Osteocyte (in vitro differentiated cells): ENCODE results near the gene OR8G1. TPM values are rescaled to one million over a fixed set of nuclear protein-coding genes. Genes with fewer than 3 reads are reported as not detected.

ENCODE experiments used
- DNase-seq: peaks from one replicate; pipeline ENCODE4 v3.0.0; 2021; ENCODE audit warnings: mixed read lengths; ENCODE audit not compliant: unreplicated experiment; ENCODE audit errors: extremely low spot score
- H3K27ac Mint-ChIP-seq: one replicate; pipeline ENCODE4 v1.8.0; 2021; ENCODE audit warnings: mild to moderate bottlenecking, mixed read lengths; ENCODE audit not compliant: unreplicated experiment
- H3K27me3 Mint-ChIP-seq: one replicate; pipeline ENCODE4 v1.8.0; 2021; ENCODE audit warnings: mixed read lengths; ENCODE audit not compliant: unreplicated experiment
- H3K36me3 Mint-ChIP-seq: one replicate; pipeline ENCODE4 v1.8.0; 2021; ENCODE audit warnings: mixed read lengths; ENCODE audit not compliant: unreplicated experiment
- H3K4me1 Mint-ChIP-seq: one replicate; pipeline ENCODE4 v1.8.0; 2021; ENCODE audit warnings: mixed read lengths; ENCODE audit not compliant: unreplicated experiment
- H3K4me3 Mint-ChIP-seq: one replicate; pipeline ENCODE4 v1.8.0; 2021; ENCODE audit warnings: mild to moderate bottlenecking, moderate library complexity, mixed read lengths; ENCODE audit not compliant: unreplicated experiment
- H3K9me3 Mint-ChIP-seq: one replicate; pipeline ENCODE4 v1.8.0; 2021; ENCODE audit warnings: mixed read lengths; ENCODE audit not compliant: unreplicated experiment
- total RNA-seq: library from RNA; stranded (reverse); gene quantifications from 2 replicates; pipeline ENCODE4 v1.2.1, GENCODE V29; 2021
- TF ChIP-seq, protein P1 (sequence below): fragments of 200-600 bp; sonication (generic); IDR thresholded peaks from 2 replicates; pipeline ENCODE4 v1.5.0; 2021; ENCODE audit warnings: antibody characterized with exemption, mild to moderate bottlenecking, moderate library complexity

The OR8G1 gene
- total RNA-seq, 1 donor from 2014 or later: not detected

DNA sequence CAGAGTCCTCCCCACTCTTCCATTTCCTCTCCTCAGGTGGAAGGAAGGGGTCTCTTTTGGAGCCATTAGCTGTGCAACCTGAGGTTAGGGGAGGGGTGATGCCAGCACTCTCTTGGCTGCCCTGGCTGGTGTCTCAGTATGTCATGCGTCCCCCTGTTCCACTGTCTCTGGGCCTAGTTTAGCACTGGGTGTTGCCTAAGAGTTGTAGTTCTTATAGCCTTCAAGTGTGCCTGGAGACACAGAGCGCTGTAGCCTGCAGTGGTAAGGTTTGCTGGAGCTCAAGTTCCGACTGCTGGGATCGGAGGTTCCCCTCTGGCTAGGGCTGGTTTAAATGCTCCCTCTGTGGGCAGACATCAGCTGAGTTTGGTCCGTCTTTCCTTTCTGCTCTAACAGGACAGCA is 36.9 kb upstream of the OR8G1 start:
- no peaks in the 10 kb centered on the region for H3K27me3 Mint-ChIP-seq
- TF ChIP-seq, protein P1, sequence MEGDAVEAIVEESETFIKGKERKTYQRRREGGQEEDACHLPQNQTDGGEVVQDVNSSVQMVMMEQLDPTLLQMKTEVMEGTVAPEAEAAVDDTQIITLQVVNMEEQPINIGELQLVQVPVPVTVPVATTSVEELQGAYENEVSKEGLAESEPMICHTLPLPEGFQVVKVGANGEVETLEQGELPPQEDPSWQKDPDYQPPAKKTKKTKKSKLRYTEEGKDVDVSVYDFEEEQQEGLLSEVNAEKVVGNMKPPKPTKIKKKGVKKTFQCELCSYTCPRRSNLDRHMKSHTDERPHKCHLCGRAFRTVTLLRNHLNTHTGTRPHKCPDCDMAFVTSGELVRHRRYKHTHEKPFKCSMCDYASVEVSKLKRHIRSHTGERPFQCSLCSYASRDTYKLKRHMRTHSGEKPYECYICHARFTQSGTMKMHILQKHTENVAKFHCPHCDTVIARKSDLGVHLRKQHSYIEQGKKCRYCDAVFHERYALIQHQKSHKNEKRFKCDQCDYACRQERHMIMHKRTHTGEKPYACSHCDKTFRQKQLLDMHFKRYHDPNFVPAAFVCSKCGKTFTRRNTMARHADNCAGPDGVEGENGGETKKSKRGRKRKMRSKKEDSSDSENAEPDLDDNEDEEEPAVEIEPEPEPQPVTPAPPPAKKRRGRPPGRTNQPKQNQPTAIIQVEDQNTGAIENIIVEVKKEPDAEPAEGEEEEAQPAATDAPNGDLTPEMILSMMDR: no peak
- H3K4me3 Mint-ChIP-seq: no peak overlapping the region
- H3K36me3 Mint-ChIP-seq: no peaks in the 10 kb centered on the region
- no peaks in the 10 kb centered on the region for H3K4me1 Mint-ChIP-seq
- no peaks in the 10 kb centered on the region for H3K9me3 Mint-ChIP-seq
- no peak overlapping the region for H3K27ac Mint-ChIP-seq
- no peak for DNase-seq

DNA sequence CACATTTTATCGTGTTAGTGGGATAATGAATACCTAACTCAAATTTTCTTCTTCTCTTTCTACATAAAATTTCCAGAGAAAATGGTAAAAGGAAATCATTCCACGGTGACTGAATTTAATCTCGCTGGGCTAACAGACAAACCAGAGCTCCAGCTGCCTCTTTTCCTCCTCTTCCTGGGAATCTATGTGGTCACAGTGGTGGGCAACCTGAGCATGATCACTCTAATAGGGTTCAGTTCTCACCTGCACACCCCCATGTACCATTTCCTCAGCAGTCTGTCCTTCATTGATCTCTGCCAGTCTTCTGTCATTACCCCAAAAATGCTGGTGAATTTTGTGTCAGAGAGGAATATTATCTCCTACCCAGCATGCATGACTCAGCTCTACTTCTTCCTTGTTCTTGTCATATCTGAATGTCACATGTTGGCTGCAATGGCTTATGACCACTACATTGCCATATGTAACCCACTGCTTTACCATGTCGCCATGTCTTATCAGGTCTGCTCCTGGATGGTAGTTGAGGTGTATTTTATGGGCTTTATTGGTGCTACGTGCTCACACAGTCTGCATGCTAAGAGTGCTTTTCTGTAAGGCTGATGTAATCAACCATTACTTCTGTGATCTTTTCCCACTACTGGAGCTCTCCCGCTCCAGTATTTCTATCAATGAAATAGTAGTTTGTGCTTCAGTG is 33.6 kb upstream of the OR8G1 start:
- TF ChIP-seq, protein P1: no peak
- Mint-ChIP-seq H3K36me3 (no peaks in the 10 kb centered on the region), H3K9me3 (no peaks in the 10 kb centered on the region), H3K27ac (no peak overlapping the region), H3K27me3 (peaks cover 2% of the 10 kb centered on the region), H3K4me1 (no peaks in the 10 kb centered on the region), H3K4me3 (no peak overlapping the region)
- no peak for DNase-seq

DNA sequence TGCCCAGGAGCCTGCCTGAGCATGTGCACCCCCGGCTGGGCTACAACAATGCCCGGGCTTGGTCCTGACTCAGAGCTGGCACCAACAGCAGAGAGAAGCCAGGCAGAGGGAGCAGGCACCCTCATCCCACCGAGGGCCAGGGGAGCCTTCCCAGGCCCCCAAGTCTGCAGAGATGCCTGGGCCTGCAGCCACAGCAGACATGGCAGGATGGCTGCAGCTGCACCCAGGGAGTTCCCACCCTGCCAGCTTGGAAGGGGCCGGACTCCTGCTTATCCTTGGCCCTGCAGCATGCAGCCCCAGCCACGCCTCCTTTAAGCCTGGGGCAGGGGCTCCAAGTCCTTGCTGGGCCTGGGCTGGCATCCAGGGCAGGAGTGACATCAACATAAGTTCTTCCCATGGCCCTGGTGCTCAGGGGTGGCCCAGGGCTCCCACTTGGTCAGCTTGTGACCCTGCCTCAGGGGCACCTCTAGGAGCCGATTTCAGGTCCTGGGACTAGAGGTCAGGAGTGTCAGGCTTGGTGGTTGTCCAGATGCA is 31.0 kb upstream of the OR8G1 start:
- TF ChIP-seq, protein P1: no peak
- Mint-ChIP-seq H3K4me3 (no peak overlapping the region), H3K4me1 (no peaks in the 10 kb centered on the region), H3K27me3 (peaks cover 7% of the 10 kb centered on the region), H3K36me3 (no peaks in the 10 kb centered on the region), H3K27ac (no peak overlapping the region), H3K9me3 (no peaks in the 10 kb centered on the region)
- no peak for DNase-seq

DNA sequence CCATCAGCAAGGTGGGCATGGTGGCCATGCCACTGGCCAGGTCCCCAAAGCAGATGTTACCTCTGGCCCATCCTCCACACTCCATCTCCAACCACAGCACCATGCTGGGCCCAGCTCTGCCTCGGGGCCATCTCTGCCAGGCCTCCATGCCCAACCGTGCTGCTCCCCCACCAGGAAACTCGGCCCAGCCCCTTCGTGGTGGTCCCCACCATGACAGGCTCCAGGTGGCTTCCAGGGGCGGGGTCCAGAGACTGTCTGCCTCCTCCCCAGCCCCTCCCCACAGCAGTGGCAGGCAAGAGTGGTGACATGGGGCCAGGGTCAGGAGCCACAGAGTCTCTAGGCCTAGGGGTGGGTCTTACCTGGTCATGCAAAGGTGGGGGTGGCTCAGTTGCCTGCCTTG is 30.5 kb upstream of the OR8G1 start:
- Mint-ChIP-seq H3K4me3 (no peak overlapping the region), H3K36me3 (no peaks in the 10 kb centered on the region), H3K4me1 (no peaks in the 10 kb centered on the region), H3K27ac (no peak overlapping the region), H3K27me3 (peaks cover 7% of the 10 kb centered on the region), H3K9me3 (no peaks in the 10 kb centered on the region)
- no peak for DNase-seq
- TF ChIP-seq, protein P1: no peak

DNA sequence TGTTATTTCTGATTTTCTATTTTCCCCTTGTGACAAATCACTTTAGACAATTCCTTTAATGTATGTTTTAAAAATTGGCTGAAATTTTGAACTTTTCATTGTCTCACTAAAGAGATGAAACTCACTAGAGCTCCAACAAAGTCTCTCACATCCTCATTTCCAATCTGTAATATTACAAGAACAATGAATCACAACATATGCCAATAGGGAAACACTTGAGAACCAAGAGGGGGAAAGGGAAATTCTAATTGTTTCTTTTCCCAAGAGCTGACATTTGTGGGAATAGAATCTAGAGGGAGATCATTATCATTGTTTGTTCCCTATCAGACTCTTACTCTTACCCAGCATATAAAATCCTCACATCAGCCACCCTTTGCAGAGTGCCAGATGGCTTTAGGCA is 29.6 kb upstream of the OR8G1 start:
- TF ChIP-seq, protein P1: no peak
- Mint-ChIP-seq H3K4me3 (no peak overlapping the region), H3K27ac (no peak overlapping the region), H3K27me3 (peaks cover 7% of the 10 kb centered on the region), H3K4me1 (no peaks in the 10 kb centered on the region), H3K9me3 (no peaks in the 10 kb centered on the region), H3K36me3 (no peaks in the 10 kb centered on the region)
- DNase-seq: no peak
